ENCODE measurements around the gene PKD1L1.
A peak's percentile ranks its signal among the peaks of the same experiment; 100 is the strongest.
"Not testable (repeated sequence)": the region's sequence is repeated elsewhere in the genome, so short reads cannot be mapped to it uniquely, and the experiment has no call there.

PKD1L1 gene

DNA sequence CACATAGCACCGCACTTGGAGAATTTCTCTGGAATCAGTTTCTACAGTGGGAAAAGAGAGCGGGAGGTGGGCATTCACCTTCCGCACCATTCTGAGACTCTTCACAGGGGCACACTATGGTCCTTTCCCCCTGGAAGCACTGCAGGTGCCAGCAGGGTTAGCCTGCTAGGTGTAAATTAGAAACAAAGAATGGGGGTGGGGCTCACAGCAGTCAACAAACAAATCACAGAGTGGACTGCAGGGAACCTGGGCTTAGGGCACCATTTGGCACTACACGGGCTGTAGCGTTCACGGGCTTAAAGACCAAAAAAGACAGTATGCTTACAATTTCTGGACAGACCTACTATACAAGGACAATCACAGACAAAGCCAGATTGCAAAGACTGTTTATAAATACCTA lies 8.0 kb upstream of the PKD1L1 start:
- DNase-seq (ENCODE audit: low read depth in 3 of 3, low spot score in 1 of 3): no peak

DNA sequence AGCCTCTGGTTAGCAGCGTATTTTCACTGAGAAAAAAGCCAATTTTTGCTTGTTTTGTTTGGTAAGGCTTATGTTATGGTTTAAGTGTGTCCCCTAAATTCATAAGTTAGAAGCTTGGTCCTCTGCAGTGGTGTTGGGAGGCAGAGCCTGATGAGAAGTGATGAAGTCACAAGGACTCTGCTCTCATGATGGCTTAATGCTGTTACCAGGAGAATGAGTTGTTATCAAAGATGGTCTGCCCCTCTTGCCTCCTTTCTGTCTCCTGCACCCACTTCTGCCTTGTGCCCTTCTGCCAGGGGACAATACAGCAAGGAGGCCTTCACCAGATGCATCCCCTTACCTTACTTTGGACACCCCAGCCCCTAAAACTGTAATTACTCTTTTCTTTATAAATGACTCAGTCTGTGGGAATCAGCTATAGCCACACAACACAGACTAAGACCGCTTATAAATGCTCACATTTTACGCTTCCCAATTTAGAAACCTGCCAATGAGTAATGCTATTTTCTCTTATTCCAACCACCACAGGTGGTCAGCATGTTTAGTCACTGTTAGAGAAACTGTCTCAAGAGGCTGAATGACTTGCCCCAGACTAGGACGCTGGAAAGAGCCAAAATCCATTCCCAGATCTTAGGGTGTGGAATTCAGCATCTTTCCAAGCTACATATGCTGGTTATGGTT lies 6.1 kb upstream of the PKD1L1 start:
- DNase-seq (ENCODE audit: low read depth in 3 of 3, low spot score in 1 of 3): no peak

DNA sequence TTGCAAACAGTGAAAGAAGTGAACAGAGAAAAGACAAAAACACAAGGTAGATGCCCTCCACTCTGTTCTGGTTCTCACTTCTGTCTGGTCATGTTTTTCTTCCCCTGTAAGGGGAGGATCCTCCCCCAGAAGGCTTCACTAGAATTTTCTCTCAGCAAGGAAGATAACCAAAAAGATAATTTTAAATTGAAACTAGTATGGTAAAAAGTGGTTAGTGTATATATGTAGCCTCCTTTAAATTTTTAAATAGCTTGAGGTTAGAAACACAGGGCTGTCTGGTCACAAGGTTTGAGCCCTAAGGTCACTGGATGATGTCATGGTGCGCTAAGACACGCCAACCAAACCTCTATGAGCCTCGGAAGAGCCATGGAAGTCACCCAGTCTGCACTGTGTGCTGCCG lies 5.6 kb upstream of the PKD1L1 start:
- no peak for DNase-seq (ENCODE audit: low read depth in 3 of 3, low spot score in 1 of 3)

DNA sequence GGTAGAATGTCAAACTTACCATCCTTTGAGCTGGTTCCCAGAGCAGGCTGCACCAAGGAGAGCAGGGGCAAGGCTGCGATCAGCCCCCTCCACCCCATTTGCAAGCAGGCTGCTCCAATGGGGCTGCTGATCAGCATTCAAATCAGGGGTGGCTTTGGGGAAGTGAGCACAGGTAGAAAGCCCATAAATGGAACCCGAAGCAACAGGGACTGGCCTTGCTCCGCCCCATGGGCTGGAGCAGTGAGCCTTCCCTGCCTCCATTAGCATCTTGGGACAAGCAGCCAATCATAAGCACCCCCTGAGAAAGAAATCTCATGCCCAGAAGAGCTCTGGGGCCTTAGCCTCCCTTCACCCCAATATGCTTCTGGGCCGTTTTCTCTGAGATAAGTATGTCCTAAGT lies 4.0 kb upstream of the PKD1L1 start:
- DNase-seq (ENCODE audit: low read depth in 3 of 3, low spot score in 1 of 3): no peak

DNA sequence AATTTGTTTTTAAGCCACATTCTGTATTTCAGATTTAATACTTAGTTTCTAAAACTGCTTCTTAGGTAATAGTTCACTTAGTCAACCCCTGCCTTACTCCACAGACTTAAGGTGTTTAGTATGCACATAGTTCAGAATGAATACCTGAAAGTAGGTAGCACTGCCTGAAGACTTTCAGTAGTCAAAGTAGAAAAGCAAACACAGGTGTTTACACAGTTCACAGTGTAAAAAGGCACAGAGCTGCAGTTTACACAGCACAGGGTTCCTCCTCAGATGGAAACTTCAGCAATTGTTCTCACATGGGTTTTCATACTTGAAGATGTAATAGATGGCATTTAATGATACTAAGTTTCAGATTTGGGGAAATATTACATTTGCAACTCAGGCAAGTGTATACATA lies 3.1 kb upstream of the PKD1L1 start:
- no peak for DNase-seq (ENCODE audit: low read depth in 3 of 3, low spot score in 1 of 3)

DNA sequence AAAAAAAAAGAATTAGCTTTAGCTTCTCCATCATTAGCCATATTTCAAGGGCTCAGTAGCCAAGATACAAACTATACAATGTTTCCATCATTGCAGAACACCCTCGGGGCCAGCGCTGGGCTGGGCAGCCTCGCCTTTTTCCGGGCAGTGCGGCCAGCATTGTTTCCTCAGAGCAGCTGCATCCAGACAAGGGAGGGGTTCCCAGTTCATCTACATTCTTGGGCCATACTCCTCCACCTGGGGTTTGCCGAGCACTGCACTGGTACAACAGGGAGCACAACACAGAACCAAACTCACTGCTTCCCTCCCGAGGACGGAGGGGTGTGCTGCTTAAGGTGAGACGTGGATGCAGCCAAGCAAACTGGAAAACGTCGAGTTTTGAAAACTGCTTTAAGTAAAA lies 2.4 kb upstream of the PKD1L1 start:
- no peak for DNase-seq (ENCODE audit: low read depth in 3 of 3, low spot score in 1 of 3)

DNA sequence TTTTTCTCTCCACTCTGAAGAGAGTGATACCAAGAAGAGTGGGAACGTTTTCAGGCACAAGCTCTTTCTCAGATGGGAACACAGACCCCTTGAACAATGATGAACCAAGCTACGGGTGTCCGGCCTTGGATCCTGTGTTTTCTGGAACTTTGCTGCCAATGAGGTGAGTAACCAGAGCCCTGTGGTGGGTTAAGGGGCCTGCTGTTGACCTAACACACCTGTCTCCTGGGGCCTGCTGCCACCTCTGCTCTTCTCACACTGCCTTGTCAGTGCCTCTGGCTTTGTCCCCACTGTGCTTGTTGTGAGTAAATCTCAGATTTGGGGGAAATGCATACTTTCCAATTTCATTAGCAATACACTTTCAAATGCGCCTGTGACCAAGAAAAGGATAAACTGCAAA lies 1.4 kb upstream of the PKD1L1 start:
- no peak for DNase-seq (ENCODE audit: low read depth in 3 of 3, low spot score in 1 of 3)

DNA sequence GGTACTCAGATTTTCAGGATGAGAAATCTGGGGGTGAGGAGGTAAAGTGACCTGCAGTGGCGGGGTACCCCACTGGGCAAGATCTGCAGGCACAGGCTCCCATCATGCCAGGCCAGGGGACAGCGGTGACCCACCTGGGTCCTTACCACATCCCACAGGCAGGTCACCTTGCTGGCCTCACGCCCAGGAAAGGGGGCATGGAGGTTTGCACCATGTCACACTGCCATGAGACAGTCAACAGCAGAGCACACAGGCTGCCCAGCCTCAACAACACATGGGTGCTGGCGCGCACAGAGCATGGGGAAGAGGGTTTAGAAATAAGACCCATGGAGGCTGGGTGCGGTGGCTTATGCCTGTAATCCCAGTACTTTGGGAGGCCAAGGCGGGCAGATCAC lies 914 bp downstream of the PKD1L1 start:
- DNase-seq (ENCODE audit: low read depth in 3 of 3, low spot score in 1 of 3): no peak

DNA sequence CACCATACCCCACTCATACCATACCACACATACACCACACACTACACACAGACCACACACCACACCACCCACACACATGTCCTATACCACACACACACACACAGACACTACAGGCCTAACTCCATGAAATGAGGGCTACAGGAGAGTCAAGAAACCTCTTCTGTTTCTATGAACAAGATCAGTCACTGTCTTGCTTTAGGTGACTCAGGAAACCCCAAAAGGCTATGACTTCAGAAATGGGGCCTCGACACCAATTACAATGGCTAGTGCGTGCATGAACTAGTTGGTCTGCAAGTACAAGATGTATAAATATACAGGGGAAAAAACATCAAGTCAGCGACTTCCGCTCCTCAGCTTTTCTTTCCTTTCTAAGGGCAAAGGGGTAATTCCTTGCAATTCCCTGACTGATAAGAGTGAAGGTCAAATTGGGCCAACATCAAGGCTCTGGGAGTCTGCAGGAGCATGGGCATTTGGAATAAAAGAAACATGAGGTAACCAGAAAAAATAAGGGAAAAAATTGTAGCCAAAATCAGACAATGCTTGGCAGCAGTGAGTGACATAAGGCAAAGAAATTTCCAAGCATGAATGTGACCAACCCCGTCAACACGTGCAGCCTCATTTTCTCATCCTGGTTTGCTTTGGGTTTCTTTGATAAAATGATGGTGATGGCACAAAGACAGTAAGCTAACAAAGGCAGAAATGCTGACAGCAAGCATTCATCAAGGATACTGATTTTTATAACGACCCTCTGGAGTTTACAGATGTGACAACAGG lies 1.5 kb downstream of the PKD1L1 start:
- DNase-seq (ENCODE audit: low read depth in 3 of 3, low spot score in 1 of 3): no peak

DNA sequence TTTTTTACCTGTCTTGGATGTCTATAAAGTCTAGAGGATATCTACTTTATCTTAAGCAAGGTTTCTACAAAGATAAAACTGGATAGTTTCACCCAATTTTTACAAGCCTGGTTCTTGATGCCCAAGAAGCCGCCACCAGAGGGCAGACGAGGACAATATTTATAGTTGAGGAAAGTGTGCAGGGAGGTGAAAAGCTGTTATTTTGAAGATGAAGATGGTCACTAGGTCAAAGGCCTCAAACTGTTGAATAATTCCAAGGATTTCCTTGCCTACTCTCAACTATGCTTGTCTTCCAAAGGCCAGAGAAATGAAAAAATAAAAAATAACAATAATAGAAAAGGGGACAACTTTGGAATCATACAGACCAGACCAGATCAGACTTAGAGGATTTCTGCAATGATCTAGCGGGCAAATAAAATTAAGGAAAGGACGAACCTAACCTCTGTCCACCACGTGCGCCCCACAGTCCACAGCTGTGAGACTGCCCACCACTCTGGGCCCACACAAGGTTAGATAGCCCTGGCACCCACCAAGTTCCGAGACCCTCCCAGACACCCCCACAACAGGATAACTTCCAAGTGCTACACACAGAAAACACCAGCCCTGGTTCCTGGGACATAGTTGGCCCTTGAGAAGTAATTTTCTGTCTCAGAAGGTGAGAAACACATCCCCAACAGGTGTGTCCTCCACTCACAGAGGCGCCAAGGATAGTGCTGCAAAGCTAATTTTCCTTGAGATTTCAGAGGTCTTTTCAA lies 2.8 kb downstream of the PKD1L1 start:
- peak; percentile 30 to 68 (median 31) for DNase-seq (ENCODE audit: low read depth in 3 of 3, low spot score in 1 of 3)

DNA sequence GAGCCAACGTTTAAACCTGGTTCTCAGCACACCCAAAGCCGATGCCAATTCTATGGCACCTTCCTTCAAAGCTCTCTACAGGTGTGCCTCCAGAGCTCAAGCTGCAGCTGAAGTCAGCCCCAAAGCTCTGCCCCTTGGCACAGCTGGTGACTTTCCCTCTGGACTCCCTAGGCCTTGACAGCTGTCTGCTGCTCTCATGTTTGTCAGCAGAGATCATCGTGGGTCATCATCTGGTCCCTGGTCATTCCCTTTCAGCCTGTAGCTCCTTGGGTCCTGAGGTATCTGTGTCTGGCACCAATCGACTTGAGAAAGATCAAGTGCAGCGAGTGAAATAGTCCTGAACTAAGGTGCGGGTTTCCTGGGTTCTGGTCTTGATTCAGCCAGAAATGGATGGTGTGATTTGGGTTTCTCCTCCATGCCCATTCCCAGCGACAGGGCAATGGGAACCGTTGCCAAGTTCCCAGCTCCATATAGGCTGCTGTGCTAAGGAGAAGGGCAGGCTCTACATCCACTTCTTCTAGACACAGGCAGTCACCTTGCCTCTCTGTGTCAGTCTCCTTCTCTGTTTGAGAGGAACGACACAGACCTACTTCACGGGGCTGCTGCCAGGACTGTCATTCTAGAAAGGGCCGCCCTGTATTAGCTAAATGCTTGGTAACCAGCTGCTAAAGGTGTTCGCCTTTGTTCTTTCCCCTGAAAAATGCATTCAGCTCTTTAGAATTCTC lies 3.6 kb downstream of the PKD1L1 start:
- no peak for DNase-seq (ENCODE audit: low read depth in 3 of 3, low spot score in 1 of 3)

DNA sequence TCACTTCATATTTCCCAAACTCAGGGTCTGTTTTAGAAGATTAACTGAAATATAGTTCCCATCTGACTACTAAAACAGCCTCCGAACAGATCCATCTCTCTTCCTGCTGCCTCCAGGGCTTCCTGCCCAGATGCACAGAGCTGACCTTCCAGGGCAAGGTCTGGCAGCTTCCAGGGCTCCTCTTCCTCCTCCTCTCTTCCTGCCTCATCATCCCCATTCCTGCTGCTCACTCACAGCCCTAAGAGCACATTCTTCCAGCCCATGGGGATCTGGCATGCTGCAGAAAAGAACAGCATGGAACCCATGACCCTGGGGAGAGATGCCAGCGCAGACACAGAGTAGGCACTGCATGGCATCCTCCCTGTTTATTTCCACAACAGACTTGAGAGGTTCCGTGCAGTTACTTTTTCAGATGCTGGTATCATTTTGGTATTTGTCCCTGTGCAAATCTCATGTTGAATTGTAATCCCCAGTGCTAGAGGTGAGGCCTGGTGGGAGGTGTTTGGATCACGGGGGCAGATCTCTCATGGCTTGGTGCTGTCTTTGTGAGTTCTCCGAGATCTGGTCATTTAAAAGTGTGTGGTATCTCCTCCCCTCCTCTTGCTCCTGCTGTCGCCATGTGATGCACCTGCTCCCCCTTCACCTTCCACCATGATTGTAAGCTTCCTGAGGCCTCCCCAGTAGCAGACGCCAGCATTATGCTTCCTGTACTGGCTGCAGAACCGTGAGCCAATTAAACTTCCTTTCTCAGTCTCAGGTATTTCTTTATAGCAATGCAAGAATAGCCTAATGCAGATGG lies 4.4 kb downstream of the PKD1L1 start:
- DNase-seq (ENCODE audit: low read depth in 3 of 3, low spot score in 1 of 3): no peak

DNA sequence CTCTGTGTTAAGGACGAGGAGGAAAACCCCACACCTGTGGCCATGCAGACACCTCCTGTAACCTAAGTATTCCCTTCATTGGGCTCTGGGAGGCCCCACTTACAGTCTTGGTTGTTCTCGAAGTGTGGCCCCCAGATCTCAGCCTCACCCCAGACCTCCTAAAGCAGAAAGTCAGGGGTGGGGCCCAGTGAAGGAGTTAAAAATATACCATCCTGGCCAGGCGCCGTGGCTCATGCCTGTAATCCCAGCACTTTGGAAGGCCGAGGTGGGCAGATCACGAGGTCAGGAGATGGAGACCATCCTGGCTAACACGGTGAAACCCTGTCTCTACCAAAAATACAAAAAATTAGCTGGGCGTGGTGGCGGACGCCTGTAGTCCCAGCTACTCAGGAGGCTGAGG lies 5.6 kb downstream of the PKD1L1 start:
- DNase-seq (ENCODE audit: low read depth in 3 of 3, low spot score in 1 of 3): not testable (repeated sequence)

DNA sequence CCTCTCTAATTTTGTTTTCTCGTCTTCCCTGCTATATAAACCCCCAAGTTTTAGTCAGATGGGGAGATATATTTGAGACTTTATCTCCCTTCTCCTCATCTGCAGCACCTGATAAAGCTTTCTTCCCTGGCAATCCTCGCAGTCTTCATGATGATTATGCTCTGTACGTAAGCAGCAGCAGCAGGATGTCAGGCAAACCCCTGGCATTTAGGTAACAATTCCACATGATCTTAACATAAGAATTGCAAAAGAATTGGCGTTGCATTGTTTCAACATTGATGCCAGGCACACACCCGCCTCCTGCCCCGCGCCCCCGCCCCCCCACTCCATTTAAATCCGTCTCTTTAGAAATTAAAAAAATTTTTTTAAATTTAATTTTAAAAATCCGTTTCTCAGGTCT lies 6.1 kb downstream of the PKD1L1 start:
- DNase-seq (ENCODE audit: low read depth in 3 of 3, low spot score in 1 of 3): no peak

DNA sequence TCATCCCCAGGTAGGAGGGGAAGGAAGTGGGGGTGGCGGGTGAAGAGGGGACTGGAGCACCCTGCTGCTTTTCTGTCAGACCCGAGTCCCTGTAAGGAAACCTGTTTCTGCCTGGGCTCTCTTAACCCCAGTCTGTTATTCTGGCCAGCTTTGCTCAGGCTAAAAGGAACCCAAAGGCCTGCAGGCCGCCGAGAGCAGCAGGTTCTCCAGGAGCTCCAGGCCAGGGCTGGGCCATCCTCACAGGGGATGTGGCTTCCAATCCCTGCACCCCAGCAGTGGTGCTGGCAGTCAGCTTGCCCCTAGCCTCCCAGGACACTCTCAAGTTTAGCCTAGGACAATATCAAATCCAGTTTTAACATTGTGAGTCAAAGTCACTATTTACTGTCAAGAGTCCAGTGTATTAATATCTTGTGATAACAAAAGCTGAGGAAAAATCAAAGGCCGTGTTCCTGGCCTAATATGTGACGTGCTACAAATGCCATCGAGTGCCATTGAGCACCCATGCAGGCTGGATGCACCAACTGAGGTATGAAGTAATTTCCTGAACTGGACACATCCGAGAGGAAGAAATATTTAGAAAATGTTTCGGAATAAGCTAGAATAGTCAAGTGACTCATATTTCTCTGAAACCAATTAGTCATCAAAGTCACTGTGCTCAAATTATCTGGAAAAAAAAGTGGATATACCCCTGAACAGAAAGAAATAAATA lies 7.0 kb downstream of the PKD1L1 start:
- no peak for DNase-seq (ENCODE audit: low read depth in 3 of 3, low spot score in 1 of 3)

DNA sequence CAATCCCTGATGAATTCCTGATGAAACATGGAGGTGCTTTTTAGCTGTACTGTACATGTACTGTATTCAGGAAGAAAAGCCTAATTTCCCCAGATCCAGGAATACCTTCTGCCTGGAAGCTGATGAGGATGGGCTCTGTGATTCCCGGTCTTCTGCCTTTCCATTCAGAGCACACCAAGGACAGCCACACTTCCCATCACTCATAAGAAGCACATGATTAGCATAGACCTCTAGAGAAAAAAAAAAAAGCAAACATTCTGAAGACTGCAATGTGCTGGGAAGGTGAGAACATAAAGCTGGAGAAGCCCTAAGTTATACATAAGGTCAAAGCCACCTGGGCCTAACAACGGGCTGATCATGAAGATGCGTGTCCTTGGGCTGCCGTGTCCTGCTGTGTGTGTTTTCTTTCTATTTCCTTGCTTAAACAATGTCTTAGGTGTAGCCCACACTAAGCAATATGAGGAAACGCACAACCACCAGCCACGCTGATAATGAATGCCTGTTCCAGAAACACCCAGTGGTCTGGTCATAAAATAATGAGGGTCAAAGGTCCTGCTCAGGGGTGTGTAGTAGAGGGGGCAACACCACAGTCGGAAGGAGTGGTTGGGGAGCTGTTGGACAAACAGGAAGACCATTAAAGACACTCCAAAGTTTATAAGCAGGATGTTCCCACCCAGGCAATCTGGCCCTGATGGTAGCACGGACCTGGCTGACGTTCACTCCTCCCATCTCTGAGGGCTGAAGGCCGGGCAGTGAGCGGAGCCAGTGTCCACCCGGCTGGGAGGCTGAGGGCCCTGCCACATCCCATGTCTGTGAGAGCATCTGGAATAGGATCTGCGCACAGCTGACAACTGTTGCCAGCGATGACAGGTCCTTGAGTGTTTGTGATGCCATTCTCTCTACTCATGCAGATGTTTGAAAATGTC lies 7.9 kb downstream of the PKD1L1 start:
- no peak for DNase-seq (ENCODE audit: low read depth in 3 of 3, low spot score in 1 of 3)

DNA sequence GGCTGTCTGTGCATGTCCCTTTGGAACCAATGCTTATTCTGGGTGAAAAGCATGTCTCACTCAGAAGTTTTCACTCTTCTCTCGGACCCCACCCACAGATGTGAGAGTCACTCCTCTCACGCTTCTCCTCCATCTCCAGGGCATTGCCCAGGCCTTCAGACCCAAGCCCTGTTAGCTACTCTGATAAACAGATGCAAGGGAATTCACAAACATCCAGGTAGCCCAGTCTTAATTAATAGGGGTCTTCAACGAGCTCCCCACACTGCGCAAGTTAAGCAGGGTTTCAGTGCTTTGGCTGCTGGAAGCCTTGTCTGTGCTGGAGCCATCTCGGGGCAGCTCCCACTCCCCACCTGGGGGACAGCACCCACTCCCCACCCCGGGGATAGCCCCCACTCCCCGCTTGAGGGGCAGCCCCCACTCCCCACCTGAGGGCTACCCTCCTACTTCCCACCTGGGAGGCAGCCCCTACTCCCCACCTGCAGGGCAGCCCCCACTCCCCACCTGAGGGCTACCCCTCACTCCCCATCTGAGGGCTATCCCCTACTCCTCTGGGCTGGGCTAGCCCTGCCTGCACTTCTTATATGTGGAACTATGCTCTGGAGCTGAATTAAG lies 8.7 kb downstream of the PKD1L1 start:
- no peak for DNase-seq (ENCODE audit: low read depth in 3 of 3, low spot score in 1 of 3)

DNA sequence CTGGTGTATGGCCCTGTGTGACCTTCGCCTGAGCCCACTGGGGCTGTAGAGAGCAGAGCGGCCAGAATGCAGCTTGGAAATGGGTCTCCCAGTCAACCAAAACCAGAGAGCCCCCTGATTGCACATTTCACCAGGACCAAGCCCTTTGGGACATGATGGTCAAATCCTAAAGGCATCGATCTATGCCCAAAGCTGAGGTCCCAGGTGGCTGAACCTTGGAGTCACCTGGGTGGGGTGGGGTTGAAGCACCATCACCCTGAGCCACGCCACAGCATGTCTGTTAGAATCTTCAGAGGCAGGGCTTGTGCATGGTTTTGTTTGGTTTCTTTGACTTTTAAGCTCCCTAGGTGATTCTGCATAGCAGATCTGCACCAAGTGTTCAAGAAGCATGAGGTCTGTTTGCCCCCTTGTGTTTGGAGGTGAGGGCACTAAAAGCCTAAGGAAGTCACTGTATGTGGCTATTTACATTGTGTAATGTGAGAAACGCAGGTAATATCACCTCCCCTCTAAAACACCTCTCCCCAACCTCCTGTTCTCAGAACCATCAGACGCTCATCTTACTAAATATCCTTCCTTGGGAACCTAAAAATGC lies 9.6 kb downstream of the PKD1L1 start:
- DNase-seq (ENCODE audit: low read depth in 3 of 3, low spot score in 1 of 3): no peak
